ENCODE data around the gene CELF2.

The CELF2 gene

GRCh38 chr10:11063856-11064255 is 46.2 kb downstream of the CELF2 start:
- no peak for DNase-seq

GRCh38 chr10:11064832-11065231 is 47.2 kb downstream of the CELF2 start:
- DNase-seq, result no peak

- DNase-seq, result no peak
These were observed 47.9 kb downstream of the CELF2 start for GRCh38 chr10:11065567-11065966.

GRCh38 chr10:11066520-11066919 is 48.8 kb downstream of the CELF2 start:
- no peak for DNase-seq

GRCh38 chr10:11068861-11069633 is 51.4 kb downstream of the CELF2 start:
- DNase-seq, result no peak

- no peak for DNase-seq
These were observed 55.7 kb downstream of the CELF2 start for GRCh38 chr10:11073410-11073809.

GRCh38 chr10:11074536-11075267 is 57.0 kb downstream of the CELF2 start:
- DNase-seq, result no peak

- DNase-seq, result no peak
These were observed 58.5 kb downstream of the CELF2 start for GRCh38 chr10:11076221-11076620.

GRCh38 chr10:11080564-11080984 is 62.9 kb downstream of the CELF2 start:
- DNase-seq, result no peak

GRCh38 chr10:11081408-11081807 is 63.7 kb downstream of the CELF2 start:
- DNase-seq, result no peak

GRCh38 chr10:11082526-11082925 is 64.9 kb downstream of the CELF2 start:
- DNase-seq, result no peak

GRCh38 chr10:11083051-11083450 is 65.4 kb downstream of the CELF2 start:
- no peak for DNase-seq

- no peak for DNase-seq
These were observed 67.9 kb downstream of the CELF2 start for GRCh38 chr10:11085545-11085944.

- no peak for DNase-seq
These were observed 68.6 kb downstream of the CELF2 start for GRCh38 chr10:11086177-11086840.

GRCh38 chr10:11087372-11087771 is 69.7 kb downstream of the CELF2 start:
- DNase-seq, result no peak

- no peak for DNase-seq
These were observed 71.0 kb downstream of the CELF2 start for GRCh38 chr10:11088709-11089108.

GRCh38 chr10:11089272-11089671 is 71.6 kb downstream of the CELF2 start:
- no peak for DNase-seq

GRCh38 chr10:11091517-11092102 is 73.9 kb downstream of the CELF2 start:
- no peak for DNase-seq

- DNase-seq, result no peak
These were observed 76.4 kb downstream of the CELF2 start for GRCh38 chr10:11093771-11094736.

GRCh38 chr10:11095374-11095801 is 77.7 kb downstream of the CELF2 start:
- no peak for DNase-seq

GRCh38 chr10:11096422-11096821 is 78.8 kb downstream of the CELF2 start:
- DNase-seq, result no peak

GRCh38 chr10:11097686-11098085 is 80.0 kb downstream of the CELF2 start:
- no peak for DNase-seq

All from HCEC 1CT (cell line).